ENCODE data around the gene ARL15.
"Not testable (repeated sequence)": the region's sequence is repeated elsewhere in the genome, so short reads cannot be mapped to it uniquely, and the experiment has no call there.

The ARL15 gene

DNA sequence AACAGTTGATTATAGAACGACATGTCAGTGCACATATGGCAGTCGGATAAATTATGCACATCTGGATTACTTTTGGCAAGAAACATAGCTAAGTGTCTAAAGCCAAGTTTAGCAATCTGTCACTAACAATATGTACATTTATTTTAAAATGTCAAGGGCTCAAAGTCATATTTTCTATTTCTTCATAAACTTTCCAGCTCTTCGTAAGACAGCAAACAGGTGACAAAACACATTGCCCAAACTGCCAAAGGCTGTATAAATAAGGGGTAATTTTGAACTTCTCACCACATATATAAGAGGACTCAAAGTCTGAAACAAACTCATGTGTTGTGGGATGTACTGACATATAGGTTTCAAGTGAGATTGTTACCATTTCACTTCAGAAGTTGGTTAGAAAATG lies 237.2 kb downstream of the ARL15 start:
- DNase-seq (ENCODE audit: low read depth, low spot score) = no peak
- no peak overlapping the region for H3K27ac ChIP-seq

DNA sequence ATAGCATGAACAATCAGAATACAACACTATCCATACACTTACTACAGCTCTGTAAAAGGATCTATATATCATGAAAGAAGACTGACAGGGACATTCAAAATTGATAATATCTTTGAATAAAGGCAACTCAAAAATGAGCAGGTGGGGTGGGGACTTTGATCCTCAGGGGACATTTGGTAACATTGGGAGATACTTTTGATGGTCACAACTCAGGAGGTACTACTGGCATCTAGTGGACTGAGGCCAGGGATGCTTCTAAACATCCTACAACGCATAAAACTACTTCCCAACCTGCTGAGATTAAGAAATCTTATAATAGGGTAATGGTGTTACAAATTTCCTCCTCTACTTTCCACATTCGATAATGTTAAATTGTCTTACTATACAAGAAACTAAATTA lies 243.9 kb downstream of the ARL15 start:
- no peak for DNase-seq (ENCODE audit: low read depth, low spot score)
- no peak overlapping the region for H3K27ac ChIP-seq

DNA sequence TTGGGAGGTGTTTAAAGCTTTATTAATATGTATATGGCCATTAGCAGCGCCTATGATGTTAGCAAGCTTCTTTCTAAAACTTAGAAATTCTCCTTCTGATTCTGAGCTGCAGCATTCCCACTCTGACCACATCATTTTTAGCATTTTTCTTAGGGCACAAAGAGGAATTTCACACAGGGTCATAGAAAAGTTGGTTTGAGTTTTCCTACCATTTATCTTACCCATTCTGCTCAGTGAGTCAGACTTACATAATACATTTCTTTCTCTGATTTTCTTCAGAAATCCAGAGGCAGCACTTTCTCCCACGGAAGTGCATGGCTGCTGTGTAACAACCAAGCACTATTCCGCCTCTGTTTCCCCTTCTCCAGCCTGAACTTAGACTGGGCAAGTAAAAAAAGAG lies 246.6 kb downstream of the ARL15 start:
- no peak for DNase-seq (ENCODE audit: low read depth, low spot score)

DNA sequence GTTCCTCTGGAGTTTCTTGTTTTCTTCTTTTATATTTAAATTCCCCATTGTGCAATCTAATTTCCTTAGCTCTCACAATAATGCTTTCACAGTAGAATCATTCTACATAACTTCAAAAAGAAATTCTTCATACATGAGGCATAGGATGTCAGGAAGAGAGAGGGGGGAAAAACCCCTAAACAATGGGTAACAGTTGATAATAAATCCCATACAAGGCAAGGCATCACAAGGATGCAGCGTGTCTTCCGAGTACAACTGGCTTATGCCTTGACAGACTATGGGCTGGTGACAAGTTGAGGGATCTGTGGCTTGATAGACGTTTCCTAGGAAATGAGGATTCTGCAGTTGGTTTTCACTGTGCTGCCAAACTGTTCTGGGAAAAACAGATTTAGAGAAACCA lies 247.4 kb downstream of the ARL15 start:
- no peak for DNase-seq (ENCODE audit: low read depth, low spot score)
- no peak overlapping the region for H3K27ac ChIP-seq

More for the DNA sequence above, 246.6 kb downstream of the ARL15 start:
- H3K27ac ChIP-seq = no peak overlapping the region

DNA sequence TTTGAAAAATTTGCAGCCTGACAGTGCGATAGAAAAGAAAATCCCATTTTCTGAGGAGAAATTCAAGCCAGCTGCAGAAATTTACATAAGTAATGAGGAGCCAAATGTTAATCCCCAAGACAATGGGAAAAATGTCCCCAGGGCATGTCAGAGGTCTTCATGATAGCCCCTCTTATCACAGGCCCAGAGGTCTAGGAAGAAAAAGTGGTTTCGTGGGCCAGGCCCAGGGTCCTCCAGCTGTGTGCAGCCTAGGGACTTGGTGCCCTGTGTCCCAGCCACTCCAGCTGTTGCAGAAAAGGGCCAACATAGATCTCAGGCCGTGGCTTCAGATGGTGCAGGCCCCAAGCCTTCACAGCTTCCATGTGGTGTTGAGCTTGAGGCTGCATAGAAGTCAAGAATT lies 249.5 kb downstream of the ARL15 start:
- H3K27ac ChIP-seq = not testable (repeated sequence)

DNA sequence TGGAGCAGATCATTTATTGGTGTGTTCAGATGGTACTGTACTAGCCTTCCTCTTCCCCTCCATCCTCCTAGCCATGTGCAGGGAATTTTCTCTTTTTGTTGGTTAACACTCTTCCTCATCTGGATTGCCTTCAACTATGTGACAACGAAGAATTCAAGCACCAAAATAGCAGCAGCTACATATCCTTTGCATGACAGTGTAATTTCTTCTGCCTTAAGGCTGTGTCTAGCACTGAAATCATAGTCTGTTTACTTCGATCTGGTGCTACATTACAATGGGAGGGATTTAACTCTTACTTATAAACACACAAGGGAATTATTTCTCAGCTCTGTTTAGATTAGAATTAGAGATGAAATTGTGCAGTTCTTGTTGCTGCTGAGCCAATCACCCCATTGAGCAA lies 260.4 kb downstream of the ARL15 start:
- DNase-seq (ENCODE audit: low read depth, low spot score) = no peak
- H3K27ac ChIP-seq = no peak overlapping the region

More for the DNA sequence above, 249.5 kb downstream of the ARL15 start:
- not testable (repeated sequence) for DNase-seq (ENCODE audit: low read depth, low spot score)

DNA sequence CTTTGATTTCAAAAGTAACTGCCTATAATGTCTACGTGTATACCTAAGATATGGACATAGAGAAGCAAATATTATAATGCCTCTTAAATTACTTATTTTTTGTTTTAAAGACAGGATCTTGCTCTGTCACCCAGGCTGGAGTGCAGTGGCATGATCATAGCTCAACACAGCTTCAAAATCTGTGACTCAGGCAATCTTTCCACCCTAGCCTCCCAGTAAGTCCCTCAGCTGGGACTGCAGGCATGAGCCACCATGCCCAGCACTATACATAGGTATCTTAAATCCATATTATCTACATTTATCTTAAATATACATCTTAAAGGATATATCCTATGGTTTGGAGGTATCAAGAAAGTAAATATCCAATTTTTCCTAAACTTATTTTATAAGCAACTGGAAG lies 261.2 kb downstream of the ARL15 start:
- no peak for DNase-seq (ENCODE audit: low read depth, low spot score)
- H3K27ac ChIP-seq = no peak overlapping the region

DNA sequence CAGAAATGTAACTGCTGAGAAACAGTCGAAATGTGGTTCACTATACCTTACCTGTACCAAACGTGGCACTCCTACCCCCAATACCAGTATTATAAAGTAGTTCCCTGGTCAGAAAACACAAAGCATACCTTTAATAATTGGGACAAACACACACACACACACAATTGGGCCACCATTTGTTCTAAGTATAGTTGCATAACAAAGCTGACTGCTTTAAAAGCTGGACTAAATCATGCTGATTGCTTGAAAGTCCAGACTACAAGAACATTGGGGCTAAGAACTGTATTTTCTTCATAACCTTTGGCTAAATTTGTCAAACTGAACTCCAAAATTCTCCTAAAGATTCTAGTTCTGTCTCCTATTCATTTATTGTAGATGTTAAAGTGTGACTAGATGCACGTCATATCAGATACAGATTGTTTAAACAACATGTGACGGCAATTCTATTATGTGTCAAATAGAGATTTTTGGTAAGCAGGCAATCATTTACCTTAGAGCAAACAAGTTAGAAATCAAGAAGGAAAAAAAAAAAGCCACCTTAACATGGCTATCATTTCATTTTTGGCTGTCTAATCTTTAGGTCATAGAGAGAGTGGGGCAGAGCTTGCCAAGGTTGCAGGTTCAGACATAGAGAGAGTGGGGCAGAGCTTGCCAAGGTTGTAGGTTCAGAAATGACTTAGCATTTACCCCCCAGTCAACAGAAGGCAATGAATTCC lies 265.1 kb downstream of the ARL15 start:
- no peak for DNase-seq (ENCODE audit: low read depth, low spot score)
- H3K27ac ChIP-seq = no peak overlapping the region

DNA sequence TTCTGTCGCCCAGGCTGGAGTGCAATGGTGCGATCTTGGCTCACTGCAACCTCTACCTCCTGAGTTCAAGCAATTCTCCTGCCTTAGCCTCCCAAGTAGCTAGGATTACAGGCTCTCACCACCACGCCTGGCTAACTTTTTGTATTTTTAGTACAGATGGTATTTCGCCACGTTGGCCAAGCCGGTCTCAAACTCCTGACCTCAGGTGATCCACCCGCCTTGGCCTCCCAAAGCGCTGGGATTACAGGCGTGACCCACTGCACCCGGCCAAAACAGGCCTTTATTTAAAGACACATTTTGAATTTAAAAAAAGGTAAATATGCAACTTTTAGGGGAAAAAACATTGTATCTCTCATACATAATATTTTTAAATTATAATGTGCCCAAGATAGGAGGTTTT lies 266.1 kb downstream of the ARL15 start:
- not testable (repeated sequence) for DNase-seq (ENCODE audit: low read depth, low spot score); H3K27ac ChIP-seq

DNA sequence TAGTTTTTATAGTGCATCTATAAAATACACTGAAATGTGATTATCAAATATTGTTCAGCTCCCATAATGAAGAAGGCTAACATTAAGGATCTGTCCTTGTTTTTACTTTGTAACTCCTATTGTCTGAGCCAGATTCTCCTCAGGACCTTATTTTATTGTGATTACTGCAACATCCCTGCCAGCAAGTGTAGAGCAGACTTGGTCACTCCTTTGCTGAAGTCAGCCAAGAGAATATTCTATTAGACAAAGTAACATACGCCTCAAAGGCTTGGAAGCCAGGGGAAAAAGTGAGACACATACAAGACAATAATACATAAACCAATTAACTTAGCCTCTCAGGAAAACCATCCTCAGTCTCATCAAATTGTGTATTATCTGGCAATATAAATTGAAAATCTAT lies 269.6 kb downstream of the ARL15 start:
- no peak for DNase-seq (ENCODE audit: low read depth, low spot score)
- H3K27ac ChIP-seq = no peak overlapping the region

DNA sequence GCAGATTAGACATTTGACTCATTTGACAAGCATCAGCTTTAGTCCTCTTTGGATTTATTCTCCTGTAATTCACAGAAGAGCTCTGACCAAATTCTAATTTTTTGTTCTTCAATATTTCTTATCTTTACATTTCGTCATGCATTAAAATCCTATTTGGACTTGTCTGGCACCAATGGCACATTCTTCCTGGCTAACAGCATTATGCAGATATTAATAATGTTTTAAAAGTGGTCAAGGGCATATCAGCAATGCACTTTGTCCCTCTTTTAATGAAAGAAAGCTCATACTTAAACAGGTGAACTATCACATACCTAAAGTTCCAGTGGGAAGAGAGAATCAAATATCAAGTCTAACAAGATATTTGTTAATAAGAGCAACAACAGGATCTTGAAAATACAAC lies 270.4 kb downstream of the ARL15 start:
- no peak overlapping the region for H3K27ac ChIP-seq
- no peak for DNase-seq (ENCODE audit: low read depth, low spot score)

DNA sequence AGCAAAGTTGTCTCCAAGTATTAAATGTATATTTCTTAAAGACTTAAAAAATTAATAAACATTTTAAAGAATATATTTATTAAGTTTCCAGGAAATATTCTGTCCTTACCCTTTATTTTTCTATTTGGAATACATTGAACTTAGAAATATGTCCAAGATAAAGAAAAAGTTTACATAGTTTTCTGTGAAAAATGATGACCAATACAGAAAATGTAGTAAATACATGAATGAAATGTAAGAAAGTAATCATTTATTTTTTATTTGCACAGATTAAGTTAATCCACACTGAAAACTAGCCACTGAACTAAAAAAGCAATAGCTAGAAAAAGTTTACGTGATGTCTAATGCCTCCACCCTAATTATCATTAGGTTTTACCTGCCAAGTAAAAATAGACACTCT lies 273.2 kb downstream of the ARL15 start:
- H3K27ac ChIP-seq = no peak overlapping the region
- no peak for DNase-seq (ENCODE audit: low read depth, low spot score)

DNA sequence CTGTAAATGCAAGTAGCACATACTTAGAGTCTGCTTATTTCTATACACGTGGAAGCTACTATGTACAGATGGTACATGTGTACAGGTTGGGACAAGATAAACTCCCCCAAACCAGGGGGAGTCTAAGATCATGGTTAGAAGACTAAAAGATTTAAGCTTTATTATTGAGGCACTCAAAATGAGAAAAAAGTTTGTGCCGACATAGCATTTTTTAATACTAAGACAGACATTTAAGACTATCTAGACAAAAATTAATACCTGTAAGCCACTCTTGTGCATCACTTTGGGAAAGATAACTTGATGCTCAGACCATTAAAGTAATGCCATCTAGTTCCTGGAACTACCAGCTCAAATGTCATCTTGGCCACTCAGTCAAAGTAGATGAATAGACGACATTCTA lies 279.4 kb downstream of the ARL15 start:
- no peak overlapping the region for H3K27ac ChIP-seq
- no peak for DNase-seq (ENCODE audit: low read depth, low spot score)

DNA sequence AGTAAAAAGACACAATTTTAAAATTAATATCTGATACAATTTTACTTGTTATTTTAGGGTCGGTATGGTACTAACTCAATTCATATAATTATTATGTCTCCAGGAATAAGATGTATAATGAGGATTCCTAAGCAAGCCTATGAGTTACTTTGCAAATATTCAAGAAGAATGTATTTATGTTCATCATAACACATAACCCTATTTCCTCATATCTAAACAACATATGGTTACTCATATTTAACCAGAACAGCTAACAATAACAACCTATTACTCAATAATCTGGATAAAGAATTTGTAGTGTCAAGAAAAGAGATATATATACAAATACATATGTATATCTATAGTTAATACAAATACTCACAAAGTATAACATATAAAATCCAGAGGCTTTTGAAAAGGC lies 285.9 kb downstream of the ARL15 start:
- no peak overlapping the region for H3K27ac ChIP-seq
- no peak for DNase-seq (ENCODE audit: low read depth, low spot score)

DNA sequence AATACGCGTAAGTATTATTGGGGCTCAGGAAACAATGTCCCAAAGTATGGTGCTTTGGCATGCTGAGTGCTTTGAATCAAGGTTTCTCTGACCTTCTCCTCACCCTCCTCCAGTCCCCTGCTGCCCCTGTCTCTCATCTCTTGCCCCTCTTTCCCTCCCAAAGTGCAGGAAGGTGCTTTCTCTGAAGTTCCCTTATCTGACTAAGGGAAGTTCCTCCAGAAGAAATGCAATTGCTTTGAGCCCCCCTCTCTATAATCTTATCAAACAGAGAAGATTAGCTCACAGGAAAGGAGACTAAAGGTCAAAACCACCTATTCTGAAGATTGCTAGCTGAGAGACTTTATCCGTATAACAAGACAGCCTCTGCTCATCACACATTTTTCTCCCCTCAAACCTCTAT lies 288.1 kb downstream of the ARL15 start:
- no peak for DNase-seq (ENCODE audit: low read depth, low spot score)
- H3K27ac ChIP-seq = peak overlapping the region; percentile 58

DNA sequence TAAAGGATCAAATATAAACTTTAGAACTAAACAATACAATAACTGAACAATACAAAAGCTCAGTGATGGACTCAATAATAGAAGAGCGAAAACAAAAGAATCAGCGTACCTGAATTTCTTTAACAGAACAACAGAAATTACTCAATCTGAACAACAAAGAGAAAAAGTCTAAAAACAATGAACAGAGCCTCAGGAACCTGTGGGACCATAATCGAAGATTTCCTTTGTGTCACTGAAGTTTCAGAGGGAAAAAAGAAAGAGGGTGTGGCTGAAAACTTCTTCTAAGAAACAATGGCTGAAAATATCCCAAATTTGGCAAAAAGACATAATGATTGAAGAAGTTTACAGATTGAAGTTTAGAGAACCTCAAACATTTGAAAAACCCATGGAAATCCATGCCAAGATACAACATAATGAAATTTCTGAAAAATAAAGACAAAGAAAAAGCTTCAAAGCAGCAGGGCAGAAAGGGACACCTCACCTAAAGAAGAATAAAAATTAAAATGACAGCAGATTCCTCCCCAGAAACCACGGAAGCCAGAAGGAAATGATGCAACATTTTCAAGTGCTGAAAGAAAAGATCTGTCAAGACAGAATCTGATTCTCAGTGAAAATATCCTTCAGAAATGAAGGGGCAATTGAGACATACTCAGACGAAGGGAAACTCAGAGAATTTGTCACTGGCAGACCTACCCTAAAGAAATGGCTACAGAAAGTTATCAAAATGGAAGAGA lies 288.8 kb downstream of the ARL15 start:
- H3K27ac ChIP-seq = peak overlapping the region; percentile 58
- no peak for DNase-seq (ENCODE audit: low read depth, low spot score)

DNA sequence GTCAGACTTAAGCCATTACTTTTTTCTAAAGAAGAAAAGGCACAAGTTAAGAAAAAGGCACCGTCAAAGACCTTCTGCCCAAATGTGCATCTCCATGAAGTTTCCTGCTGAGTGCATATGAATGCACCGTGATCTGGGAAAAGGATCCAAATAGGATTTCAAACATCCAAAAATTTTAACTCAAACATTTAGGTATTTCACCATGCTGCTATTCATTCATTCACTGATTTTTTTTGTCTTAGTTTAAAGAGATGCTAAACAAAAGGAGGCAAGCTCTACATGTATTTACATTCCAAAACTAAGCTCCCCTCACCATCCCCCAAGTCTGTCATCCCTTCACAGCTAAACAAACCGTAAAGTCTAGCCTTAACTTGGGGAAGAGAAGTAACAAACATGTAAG lies 291.9 kb downstream of the ARL15 start:
- no peak for DNase-seq (ENCODE audit: low read depth, low spot score)
- no peak overlapping the region for H3K27ac ChIP-seq

DNA sequence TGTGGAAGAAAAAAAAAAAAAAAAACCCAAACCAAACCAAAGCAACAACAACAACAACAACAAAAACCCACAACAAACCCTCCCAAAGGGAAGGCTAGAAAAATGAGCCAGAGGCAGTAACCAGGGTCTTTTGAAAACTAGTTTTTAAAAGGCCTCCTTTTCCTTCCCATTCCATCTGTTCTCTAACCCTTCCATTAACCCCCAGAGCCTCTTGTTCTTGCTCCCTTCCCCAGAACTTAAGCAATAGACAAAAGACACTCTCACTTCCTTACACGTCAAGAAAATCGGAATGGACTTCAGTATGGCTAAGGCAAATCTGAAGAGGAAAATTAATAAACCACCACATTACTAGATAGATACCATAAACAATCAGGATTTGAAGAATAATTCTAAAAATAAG lies 292.8 kb downstream of the ARL15 start:
- no peak overlapping the region for H3K27ac ChIP-seq
- DNase-seq (ENCODE audit: low read depth, low spot score) = no peak

DNA sequence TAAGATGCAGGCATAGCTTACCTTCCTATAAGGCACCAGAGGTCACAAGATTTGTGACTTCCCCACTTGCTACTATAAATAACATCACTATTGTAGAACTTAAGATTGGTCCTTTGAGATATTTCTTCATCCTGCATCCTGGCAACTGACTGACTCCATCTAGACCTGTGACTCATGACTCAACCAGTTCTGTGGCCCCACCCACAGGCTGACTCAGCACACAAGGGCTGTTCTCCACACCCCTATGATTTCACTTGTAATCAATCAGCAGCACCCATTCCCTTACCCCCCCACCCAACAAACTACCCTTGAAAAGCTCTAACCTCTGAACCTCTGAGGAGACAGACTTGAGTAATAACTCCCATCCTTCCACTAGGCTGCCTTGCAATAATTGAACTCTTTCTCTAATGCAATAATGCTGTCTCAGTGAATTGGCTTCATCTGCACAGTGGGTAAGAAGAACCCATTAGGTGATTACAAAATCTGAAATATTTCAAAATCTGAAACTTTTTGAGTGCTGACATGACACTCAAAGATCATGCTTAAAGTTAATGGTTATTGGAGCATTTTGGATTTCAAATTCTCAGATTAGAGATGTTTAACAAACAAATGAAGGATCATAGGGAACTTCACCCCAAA lies 296.7 kb downstream of the ARL15 start:
- peak overlapping the region; percentile 65 for H3K27ac ChIP-seq
- peak; percentile 79 for DNase-seq (ENCODE audit: low read depth, low spot score)

DNA sequence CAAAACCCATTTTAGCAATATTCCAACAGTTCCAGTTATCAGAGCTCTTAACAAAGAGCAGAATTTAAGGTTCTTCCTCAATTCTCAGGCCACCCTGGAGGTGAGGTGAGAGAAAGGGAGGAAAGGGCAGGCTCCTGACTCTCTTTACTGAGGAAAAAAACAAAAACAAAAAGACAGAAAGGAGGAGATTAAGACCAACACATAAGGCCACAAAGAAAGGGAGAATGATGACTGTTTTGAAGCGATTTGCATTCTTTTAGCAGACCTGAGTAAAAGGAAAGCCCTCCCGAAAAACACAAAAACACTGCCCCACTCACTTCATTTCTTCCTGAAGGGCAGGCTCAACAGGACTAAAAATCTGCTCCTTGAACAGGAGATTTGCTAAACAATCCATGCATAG lies 300.5 kb downstream of the ARL15 start:
- no peak overlapping the region for H3K27ac ChIP-seq
- no peak for DNase-seq (ENCODE audit: low read depth, low spot score)

DNA sequence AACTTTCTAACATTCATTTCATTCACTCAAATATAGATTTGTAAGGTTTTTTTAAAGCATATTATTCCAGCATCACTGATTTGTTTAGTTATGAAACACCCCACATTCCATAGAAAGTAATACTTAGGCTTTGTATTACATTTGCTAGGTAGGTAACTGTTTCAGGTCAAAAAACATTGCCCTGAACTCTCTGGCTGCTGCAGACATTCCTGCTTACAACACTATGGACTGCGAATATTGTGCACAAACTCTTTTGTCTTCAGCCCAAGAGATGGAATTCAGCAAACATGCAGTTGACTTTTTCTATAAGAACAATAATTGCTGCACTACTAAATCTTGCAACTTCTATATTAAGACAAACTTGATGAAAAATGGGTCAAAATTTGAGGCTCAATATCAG lies 301.0 kb downstream of the ARL15 start:
- no peak for DNase-seq (ENCODE audit: low read depth, low spot score)
- H3K27ac ChIP-seq = no peak overlapping the region
